Cardiac septum (tissue), 1 donor: Measurements from ENCODE around the gene MRPS2. TPM values are rescaled to one million over a fixed set of nuclear protein-coding genes. Genes with fewer than 3 reads are reported as not detected.
"Not testable (repeated sequence)": the region's sequence is repeated elsewhere in the genome, so short reads cannot be mapped to it uniquely, and the experiment has no call there.

ENCODE experiments used
- DNase-seq: peaks from one replicate; pipeline ENCODE4 v3.0.0-alpha.2; 2020; ENCODE audit warnings: low spot score
- intact Hi-C: fragments of 100-400 bp; cut with DNase I; formaldehyde crosslinking; loops from one replicate; pipeline ENCODE4 v1.14.0; 2022
- total RNA-seq: library from RNA; stranded (reverse); fragmentation: NEBNext Ultra II Directional; extraction: Animal tissue kit (Norgen Biotek cat#: 25700); gene quantifications from one replicate; pipeline ENCODE4 v1.2.1, GENCODE V29; 2021
- donor health status: DM: no; HTN: no; CAD: no.

MRPS2 gene
- total RNA-seq, 1 donor from 2014 or later = 37.2 TPM

DNA sequence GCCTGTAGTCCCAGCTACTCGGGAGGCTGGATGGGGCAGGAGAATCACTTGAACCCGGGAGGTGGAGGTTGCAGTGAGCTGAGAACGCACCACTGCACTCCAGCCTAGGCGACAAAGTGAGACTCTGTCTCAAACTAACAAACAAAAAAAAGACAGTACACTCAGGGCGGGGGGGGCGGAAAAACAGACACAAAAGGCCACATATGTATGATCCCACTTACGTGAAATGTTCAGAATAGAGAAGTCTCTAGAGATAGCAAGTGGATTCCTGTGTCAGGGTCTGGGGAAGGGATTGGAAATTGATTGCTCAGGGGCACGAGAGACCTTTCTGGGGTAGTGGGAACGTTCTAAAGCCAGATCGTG is 11.7 kb downstream of the MRPS2 start:
- DNase-seq = no peak
- intact Hi-C loops = no loop called here

DNA sequence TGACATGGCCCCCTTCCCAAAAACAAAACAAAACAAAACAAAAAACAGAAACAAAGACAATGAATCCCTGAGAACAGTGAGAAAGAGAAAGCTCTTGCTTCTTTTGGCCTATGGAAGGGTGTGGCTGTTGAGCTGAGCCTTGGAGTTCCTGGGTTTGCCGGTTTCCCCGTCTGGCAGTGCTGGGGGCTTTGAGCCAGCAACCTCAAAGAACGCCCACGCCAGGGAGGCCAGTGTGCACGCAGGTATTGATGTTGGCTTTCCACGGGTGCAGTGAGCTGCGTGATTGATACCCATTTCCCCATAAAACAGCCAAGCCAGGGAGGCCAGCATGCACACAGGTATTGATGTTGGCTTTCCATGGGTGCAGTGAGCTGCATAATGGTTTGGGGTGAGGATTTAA is 12.4 kb downstream of the MRPS2 start:
- intact Hi-C loops = no loop called here
- DNase-seq = peak; percentile 60

DNA sequence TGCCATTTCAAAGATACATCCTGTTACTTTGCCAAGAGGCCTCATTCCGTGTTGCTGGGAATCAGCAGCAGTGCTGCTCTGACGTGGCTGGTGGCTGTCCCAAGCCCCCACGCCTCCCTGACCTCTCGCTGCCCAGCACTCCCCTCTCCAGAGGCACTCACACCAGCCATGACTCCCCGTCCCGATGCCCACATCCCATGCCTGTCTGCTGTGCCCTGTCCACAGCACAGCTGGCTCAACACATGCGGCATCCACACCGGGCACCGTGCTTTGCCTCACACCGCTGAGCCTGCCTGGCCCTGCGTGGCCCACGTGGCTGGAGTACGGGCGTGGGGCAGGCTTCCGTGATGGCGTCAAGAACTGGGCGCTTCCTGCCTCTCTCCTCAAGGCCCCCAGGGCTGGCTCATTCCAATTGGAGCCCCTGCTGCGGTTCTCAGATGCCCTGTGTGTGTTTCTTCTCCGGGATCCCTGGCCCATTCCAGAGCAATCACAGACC is 12.9 kb downstream of the MRPS2 start:
- no peak for DNase-seq
- intact Hi-C loops = no loop called here

DNA sequence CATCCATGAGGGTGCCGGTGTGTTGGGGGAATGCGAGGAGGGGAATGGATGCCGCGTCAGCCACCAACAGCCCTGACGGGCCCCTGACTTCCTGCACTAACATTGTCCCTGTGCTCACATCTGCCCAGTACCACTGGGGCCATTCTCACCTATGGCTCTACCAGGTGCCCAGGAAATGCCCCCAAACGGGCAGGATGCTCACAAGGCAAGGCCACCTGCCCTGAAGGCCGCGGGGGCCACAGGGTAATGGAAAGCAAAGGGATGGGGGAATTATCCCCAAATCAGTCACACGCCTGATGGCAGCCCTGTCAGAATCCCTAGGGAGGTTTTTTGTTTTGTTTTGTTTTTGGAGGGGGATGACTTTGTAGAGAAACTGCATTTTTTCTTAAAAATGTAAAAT is 13.4 kb downstream of the MRPS2 start:
- intact Hi-C loops, DNase-seq: not testable (repeated sequence)

DNA sequence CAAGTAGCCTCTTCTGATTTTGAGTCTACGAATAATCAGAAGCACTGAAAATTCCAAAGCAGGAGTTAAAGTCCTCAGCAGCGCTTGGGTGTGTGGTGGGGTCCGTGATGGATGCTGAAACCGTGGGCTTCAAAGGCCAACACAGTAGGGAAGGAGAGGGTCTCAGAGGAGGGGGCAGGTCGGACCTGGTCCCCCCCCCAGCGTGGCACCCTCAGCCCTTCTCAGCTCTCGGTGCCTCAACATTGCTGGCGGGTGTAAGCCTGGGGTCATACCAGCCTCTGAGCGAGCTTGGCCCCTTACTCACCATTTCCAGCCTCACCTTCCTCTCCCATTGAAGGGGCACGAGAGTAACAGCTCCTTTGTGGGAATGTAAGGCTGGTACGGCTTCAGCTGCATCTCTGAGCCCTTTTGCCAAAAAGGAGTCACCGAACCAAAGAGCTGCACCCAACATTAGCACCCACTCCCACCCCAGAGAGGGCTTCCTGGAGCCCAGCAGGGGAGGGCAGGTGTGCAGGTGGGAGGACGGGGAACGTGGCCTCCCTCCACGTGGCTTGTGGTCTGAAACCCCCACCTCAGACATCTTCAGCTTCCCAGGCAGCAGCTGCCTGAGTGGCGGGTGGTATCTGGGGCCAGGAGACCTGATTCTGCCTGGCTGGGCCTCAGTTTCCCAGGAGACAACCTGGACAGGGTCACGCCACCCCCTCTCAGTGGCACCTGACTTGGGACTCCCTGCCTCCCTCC is 14.0 kb downstream of the MRPS2 start:
- DNase-seq = peak; percentile 54
- intact Hi-C loops = no loop called here

DNA sequence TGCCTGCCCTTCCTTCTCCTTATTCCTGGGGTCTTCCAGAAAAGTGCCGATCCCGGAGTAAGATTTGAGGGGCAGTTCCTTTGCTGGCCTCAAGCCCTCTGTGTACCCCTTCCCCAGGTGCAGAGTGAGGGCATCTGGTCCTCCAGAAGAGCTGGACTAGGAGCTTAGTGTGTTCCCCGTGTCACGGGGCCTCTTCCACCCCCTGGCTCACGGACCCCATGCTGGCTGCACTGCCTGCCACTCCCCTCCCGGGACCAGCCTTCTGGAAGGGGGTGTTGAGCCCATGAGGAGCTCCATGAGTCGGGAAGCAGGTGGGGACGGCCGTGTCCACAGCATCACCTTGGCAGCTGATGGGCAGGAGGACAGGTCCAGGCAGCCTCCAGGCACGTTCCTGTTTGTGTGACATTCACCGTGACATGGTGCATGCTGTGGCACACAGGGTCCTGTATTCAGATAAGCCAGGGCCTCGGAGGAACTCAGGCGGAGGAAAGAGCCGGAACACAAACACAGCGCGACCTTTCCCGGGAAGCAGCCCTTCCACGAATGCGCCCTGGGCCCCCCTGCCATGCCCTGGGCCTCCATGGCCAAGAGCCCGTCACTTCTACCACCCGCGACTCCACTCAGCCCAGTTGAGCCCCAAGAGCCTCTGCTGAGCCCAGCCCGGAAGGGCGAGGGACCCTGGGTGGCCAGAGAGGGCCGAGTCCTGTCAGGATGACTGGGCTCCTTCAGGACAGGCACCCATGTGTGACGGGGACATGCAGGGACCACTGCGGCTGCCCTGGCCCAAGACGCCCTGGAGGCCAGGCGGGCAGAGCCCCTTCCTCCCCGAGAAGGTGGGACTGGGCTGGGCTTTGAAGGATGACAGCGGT is 14.8 kb downstream of the MRPS2 start:
- DNase-seq = no peak

DNA sequence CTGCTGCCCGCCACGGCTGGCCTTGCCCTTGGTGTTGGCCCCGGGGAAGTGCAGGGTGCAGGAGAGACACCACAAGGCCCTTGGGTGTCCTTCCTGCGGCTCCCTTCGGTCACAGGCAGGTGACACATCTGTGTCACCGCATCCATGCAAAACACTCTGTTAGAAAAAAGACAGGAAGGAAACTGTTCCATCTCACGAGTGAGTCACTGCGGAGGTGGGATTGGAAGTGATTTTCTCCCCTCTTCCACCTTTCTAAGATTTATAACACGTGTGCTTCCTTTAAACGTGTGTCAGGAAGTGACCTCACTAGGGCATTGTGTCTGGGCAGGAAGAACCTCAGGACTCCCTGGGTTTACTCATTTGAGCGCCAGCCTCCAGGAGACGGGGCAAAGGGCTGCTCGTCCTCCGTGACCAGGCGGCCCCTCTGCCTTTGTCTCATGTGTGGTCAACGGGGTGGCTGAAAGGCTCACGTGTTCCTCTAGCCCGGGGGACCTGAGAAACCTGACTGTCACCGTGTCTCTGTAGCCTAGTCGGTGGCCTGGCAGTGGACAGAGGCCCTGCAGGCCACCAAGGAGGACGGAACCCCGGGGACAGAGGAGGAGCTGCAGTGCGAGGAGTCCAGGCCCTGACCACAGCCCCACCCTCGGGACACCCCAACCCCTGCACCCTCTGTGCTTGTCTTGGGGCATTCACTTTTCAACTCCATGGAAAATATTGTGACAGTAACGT is 15.8 kb downstream of the MRPS2 start:
- no peak for DNase-seq
- intact Hi-C loops = no loop called here

More for the DNA sequence above, 14.8 kb downstream of the MRPS2 start:
- intact Hi-C loops = no loop called here

DNA sequence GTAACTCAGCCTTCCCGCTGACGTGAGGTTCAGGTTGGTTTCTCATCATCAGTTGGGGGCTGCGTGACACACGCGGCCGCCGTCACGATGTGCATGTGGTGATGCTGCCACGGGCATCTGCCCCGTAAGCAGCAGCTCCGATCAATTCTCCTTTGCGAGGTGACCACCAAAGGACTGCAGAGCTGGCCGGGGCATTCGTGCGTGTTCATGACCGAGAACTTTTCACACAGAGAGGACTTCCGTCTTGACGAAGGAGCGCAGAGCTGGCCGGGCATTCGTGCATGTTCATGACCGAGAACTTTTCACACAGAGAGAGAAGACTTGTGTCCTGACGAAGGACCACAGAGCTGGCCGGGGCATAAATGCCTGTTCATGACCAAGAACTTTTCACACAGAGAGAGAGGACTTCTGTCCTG is 16.9 kb downstream of the MRPS2 start:
- no peak for DNase-seq
- intact Hi-C loops = no loop called here

DNA sequence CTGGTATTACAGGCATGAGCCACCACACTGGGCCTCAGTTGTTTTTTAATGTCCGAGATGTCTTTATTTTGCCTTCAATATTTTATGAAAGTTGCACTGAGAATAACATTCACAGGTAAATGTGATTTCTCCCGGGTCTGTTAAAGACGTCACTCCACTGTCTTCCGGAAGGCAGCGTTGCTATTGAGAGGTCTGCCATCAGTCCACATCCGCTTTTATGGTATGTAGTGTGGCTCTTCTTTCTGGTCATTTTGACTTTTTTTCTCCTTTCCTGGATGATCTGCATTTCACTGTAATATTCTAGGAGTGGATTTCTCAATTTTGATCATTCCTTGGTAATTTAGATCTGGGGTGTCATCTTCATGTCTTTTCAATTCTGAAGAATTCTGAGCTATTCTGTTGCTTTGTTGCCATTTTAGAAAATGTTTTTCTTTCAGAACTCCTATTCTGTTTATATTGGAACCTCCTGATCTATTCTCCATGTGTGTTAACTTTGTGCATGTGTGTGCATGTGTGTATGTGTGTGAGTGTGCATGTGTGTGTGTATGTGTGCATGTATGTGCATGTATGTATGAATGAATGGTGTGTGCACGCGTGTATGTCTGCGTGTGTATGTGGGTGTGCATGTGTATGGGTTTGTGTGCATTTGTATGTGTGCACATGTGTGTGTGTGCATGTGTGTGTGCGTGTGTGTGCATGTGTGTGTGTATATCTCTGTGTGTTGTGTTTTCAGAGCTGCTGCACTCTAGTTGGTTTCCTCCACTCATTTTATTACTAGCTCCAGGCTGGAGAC is 18.9 kb downstream of the MRPS2 start:
- intact Hi-C loops = no loop called here

DNA sequence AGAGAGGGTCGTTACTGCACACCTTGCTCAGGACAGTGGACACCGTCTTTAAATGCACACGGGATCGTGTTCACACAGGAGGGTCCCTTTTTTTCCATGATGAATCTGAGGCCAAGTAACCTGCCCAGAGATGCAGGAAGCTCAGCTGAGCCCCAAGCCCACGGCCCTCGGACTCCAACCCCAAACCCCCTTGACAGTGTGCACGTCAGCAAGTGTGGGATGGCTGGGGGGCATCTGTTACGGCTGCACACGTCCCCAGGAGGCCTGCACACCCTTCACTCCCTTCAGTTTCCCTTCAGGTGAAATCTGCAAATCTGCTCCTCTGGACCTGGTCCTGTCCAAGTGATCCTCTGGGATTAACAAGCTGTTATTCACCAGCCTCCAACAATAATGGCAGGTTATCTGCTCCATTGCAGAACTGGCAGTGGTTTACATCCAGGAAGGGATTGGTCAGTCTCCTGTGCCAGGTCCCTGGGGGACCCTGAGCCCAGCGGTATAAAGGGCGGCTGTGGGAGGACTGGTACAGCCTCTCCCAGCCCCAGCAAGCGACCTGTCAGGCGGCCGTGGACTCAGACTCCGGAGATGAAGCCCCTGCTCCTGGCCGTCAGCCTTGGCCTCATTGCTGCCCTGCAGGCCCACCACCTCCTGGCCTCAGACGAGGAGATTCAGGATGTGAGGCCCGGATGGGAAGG is 20.6 kb downstream of the MRPS2 start, which contains the start of gene LCN1:
Gene LCN1 (plus strand): TSS at position 525 of the 692 bp plus-strand sequence. CDS start 58 bp downstream, at position 583.
- no peak for DNase-seq
- intact Hi-C loops = no loop called here

More for the DNA sequence above, 18.9 kb downstream of the MRPS2 start:
- DNase-seq = no peak

DNA sequence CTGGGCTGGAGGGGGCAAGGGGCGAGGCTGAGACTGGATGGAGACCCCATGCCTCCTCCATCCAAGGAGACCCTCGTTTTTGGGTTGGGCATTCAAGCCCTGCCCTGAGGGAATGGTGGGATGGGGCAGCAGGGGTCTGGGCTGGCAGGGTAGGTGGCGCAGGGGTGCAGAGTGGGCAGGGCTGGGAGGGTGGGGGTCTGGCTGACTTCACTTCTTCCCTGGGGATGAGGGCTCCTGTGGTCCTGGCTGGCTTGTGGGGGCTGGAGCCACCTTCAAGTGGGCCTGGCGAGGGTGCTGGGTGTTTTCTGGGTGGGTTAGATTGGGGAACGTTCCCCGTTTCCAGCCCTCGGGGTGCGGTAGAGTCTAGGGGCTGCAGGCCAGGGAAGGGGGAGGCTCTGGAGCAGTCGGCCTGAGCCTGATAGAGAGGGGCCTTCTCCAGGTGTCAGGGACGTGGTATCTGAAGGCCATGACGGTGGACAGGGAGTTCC is 21.2 kb downstream of the MRPS2 start:
- intact Hi-C loops = no loop called here
- DNase-seq = no peak

DNA sequence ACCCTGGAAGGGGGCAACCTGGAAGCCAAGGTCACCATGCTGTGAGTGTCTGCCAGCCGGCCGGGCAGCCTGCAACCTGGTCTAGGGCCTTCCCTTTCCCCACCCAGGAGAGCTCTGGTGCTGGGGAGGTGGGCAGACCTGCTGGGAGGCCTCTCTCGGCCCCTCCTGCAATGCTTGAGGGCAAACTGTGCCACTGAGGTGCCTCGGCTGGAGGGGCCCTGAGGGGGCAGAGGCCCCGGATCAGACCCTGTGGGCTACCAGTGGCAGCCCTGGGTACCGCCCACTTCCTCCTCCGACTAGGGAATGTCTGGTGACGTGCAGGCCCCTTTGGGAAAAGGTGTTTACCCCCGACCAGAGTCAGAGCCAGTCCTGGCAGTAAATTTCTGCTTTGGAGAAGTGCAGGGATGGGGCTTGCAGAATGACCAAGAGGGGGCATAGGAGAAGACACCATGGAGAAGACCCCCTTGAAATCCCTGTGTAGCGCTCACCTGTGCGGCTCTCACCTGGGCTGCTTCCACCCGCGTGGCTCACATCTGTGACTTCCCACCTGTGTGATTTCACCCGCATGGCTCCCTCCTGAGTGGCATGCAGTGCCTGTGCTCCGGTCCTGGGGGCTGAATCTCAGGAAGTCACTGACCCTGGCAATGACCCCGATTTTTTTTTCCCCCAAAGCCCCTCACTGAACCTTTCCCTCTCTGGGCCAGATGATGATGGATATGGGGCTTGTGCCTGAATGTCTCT is 21.8 kb downstream of the MRPS2 start:
- DNase-seq = no peak
- intact Hi-C loops = no loop called here

DNA sequence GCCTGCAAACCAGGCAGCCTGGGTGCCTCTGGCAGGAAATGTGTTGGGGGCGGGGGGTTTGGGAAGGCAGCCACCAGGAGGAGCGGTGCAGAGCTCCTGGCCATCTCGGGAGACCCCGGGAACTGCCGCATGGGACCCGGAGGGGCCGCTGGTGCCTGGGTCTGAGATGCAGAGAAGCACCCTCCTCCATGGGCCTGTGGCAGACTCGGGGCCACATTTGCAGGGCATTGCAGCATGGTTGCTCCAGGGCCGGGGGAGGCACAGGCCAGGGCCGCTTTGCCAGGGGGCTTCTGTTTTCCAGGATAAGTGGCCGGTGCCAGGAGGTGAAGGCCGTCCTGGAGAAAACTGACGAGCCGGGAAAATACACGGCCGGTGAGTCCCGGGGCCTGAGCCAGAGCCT is 22.4 kb downstream of the MRPS2 start:
- no peak for DNase-seq
- intact Hi-C loops = no loop called here

DNA sequence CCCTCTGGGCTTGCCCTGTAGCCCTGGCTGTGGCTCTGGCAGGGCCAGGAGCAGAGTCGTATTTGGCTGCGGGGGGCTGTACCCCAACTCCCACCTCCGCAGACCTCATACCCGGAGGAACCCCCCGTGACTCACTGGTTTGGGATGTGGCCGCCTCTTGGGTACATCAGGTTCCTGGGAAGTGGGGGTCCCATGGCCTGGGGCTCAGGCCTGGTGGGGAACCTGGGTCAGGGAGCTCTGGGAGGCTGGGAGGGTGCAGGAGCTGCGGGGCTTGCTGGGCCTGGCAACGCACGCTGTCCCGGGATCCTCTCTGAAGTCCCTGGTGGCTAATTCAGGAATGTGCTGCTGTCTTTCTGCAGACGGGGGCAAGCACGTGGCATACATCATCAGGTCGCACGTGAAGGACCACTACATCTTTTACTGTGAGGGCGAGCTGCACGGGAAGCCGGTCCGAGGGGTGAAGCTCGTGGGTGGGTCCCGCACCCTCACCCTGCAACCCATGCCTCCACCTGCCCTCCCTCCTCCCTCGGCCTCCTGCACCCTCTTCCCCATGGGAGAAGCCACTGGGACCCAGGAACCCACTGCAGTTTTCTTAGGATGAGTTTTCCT is 23.1 kb downstream of the MRPS2 start:
- DNase-seq = no peak
- intact Hi-C loops = no loop called here

DNA sequence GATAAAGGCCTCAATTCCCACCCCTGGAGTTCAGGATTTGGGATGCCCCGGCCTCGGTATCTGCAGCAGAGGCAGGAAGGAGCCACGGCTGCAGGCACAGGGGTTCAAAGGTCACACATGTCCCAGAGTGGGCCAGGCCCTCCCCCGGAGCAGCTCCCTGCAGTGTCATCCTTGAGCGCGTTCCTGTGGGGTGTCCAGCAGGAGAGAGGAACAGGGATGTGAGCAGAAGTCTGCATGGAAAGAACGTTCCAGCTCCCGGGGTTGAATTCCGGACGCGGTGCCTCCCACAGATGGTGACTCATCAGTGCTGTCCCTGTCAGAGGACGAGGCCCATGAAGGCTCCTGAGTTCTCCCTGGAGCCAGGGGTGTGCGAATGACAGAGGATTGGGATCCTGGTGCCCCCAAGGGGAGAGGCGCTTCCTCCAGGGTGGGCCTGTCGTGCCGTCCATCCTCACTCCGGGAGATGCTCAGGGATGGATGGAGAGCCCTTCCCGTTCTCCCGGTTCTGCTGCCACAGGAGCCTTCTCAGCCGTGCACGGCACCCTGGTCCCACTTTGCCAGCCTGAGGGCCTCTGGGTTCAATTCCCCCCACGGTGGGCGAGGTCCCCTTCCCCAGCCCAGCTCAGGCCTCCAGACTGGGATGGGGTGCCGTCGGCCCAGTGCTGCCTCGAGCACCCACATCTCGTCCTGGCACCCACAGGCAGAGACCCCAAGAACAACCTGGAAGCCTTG is 23.8 kb downstream of the MRPS2 start:
- intact Hi-C loops = no loop called here
- no peak for DNase-seq

DNA sequence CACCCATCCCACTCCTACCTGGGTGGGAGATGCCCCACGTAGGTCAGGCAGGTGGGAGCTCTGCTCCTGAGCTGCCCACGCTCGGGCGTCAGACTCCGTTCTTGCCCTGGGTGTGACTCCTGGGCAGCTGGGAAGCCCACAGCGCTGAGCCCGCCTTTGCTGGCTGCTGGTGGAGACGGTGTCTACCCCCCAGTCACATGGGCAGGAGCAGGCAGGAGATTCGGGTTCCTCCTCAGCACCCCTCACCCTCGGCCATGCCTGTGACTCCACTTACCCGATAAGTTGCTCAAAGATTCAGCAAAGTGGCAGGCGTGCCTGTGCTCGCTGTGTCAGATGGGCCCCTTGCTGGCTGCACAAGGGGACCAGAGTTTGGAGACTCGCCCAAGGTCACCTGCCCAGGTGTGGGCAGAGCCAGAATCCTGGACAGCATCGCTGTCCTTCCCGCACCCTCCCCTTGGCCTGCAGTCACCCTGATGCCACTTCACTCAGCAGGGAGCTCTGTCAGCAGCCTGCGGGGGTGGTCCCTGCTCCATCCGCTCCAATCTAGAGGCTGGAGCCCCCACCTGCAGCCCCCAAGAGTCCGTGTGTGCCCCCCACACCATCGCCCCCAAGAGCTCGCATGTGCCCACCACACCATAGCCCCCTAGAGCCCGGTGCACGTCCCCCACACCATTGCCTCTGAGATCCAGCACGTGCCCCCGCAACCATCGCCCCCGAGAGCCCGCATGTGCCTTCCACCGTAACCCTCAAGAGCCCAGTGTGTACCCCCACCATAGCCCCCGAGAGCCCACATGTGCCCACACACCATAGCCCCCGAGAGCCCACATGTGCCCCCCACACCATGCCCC is 25.0 kb downstream of the MRPS2 start:
- DNase-seq = no peak
- intact Hi-C loops = no loop called here
